Measurements from ENCODE around the gene ALG8. TPM values are rescaled to one million over a fixed set of nuclear protein-coding genes. Genes with fewer than 3 reads are reported as not detected.

ALG8 gene
- total RNA-seq, 4 donors from 2014 or later: 13.8 to 18.3 (median 17.0) TPM

DNA sequence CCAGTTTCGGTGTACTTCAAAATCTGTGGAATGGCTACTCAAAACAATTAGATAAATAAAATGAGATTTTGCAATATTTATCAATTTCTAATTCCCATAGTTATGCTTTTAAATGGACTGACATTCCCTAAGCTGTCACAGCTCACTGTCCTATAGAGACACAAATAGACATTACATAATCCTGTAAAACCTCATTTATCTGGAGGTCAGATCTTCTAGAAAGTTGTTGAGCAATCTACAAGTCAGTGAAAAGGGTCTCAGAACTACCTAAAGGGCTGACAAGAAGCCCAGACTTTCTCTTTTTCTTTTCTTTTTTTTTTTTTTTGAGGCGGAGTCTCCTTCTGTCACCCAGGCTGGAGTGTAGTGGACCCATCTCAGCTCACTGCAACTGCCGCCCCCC, 12.0 kb downstream of the ALG8 start:
- no peak for DNase-seq (ENCODE audit: low spot score in 2 of 2)
- intact Hi-C loops (cut with DNase I; ENCODE audit: low total_unique reads): no loop called here
- no peak for TF ChIP-seq POLR2A (IDR thresholded peaks at IDR 0.05)
- TF ChIP-seq, protein P1, sequence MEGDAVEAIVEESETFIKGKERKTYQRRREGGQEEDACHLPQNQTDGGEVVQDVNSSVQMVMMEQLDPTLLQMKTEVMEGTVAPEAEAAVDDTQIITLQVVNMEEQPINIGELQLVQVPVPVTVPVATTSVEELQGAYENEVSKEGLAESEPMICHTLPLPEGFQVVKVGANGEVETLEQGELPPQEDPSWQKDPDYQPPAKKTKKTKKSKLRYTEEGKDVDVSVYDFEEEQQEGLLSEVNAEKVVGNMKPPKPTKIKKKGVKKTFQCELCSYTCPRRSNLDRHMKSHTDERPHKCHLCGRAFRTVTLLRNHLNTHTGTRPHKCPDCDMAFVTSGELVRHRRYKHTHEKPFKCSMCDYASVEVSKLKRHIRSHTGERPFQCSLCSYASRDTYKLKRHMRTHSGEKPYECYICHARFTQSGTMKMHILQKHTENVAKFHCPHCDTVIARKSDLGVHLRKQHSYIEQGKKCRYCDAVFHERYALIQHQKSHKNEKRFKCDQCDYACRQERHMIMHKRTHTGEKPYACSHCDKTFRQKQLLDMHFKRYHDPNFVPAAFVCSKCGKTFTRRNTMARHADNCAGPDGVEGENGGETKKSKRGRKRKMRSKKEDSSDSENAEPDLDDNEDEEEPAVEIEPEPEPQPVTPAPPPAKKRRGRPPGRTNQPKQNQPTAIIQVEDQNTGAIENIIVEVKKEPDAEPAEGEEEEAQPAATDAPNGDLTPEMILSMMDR (IDR thresholded peaks at IDR 0.05): no peak
- 95 to 96% methylated on average over 3 of the region's 3 CpGs for WGBS, 2 donors
- no peak overlapping the region for H3K4me3 ChIP-seq (ENCODE audit: low read depth, poor library complexity, severe bottlenecking)

DNA sequence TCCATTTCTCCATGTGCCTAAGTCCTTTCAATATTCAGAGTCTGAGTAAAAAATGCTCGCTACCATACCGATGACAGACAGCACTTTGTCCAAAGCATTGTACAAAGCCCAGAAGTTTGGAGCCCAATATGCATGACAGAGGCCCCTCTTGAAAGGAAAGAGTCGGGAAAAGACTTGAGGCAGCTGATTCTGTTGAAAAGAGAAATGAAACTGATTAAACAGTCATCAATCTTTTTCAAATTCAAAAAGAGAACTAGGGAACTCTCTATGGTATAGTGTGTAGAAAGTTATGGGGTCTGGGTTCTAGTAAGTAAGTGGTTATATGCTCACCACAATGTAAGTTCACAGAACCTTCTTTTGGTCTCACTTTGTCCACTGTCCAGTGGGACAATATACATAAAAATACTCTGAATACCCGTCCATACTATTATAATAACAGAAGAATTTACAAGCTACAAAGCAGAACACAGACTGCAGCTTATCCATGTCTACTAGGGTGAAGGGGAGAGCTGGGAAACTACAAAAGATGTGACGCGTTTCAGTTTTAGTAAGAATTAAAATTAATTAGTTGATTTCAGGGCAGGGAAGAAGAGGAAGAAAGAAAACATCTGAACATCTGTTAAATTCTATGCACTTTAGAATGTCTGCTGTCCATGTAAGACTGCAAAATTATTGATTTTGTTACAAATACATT, 26.7 kb downstream of the ALG8 start:
- no peak for TF ChIP-seq POLR2A (IDR thresholded peaks at IDR 0.05)
- TF ChIP-seq, protein P1 (IDR thresholded peaks at IDR 0.05): no peak
- intact Hi-C loops (cut with DNase I; ENCODE audit: low total_unique reads): no loop called here
- DNase-seq (ENCODE audit: low spot score in 2 of 2): no peak
- H3K4me3 ChIP-seq (ENCODE audit: low read depth, poor library complexity, severe bottlenecking): no peak overlapping the region
- WGBS, 2 donors: 76 to 83% methylated on average over 6 of the region's 6 CpGs

DNA sequence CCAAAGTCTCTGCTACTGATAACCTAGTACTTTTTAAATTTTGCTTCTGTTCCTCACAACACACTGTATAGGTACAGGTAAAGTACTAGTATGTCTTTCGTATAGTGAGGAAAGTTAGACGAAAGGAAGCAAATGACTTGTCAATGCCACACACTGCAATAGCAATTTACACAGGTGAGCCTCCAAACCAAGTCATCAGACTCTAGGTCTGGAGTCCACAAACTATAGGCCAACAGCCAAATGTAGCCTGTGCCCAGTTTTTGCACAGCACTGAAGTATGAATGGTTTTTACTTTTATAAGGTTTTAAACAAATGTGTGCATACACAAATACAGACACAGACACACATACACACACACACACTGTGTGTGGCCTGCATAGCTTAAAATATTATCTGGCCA, 28.1 kb downstream of the ALG8 start:
- 71 to 89% methylated on average over 2 of the region's 2 CpGs for WGBS, 2 donors
- DNase-seq (ENCODE audit: low spot score in 2 of 2): no peak
- TF ChIP-seq, protein P1 (IDR thresholded peaks at IDR 0.05): no peak
- TF ChIP-seq POLR2A (IDR thresholded peaks at IDR 0.05): no peak
- intact Hi-C loops (cut with DNase I; ENCODE audit: low total_unique reads): no loop called here
- no peak overlapping the region for H3K4me3 ChIP-seq (ENCODE audit: low read depth, poor library complexity, severe bottlenecking)

DNA sequence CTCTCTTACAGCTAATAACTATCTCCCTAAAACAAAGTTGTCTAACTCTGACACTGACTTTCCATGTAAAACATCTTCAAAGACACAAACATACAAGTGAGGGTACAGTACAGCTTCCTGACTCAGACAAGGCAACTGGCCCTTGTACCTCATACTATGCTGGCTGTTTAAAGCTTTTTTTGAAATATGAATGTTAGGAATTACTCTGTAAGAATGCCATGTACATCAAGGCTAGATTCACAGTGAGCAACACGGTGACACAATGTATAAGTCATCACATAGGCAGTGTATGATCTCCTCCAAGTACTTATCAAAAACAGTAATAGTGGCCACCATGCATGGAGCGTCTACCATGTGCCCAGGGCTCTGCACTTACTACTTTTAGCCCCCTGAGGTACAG, 28.6 kb downstream of the ALG8 start:
- intact Hi-C loops (cut with DNase I; ENCODE audit: low total_unique reads): no loop called here
- no peak for TF ChIP-seq POLR2A (IDR thresholded peaks at IDR 0.05)
- TF ChIP-seq, protein P1 (IDR thresholded peaks at IDR 0.05): no peak
- no peak for DNase-seq (ENCODE audit: low spot score in 2 of 2)
- WGBS, 2 donors: 95 to 97% methylated on average over 2 of the region's 2 CpGs
- H3K4me3 ChIP-seq (ENCODE audit: low read depth, poor library complexity, severe bottlenecking): no peak overlapping the region

DNA sequence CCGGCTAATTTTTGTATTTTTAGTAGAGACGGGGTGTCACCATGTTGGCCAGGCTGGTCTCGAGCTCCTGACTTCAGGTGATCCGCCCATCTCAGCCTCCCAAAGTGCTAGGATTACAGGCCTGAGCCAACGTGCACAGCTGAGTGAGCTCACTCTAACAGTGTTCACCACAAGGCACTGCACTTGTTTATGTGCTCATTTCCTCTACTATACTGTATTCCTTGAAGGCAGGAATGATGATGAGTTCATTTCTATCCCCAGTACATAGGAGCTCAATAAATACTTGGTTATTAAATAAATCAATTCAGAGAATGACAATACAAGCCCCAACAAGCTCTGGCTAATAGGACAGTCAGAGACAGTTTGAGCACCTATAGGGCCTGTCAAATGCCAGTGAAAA, 29.1 kb downstream of the ALG8 start:
- no peak for TF ChIP-seq POLR2A (IDR thresholded peaks at IDR 0.05)
- TF ChIP-seq, protein P1 (IDR thresholded peaks at IDR 0.05): no peak
- intact Hi-C loops (cut with DNase I; ENCODE audit: low total_unique reads): no loop called here
- DNase-seq (ENCODE audit: low spot score in 2 of 2): no peak
- WGBS, 2 donors: 86 to 89% methylated on average over 5 of the region's 5 CpGs
- no peak overlapping the region for H3K4me3 ChIP-seq (ENCODE audit: low read depth, poor library complexity, severe bottlenecking)
